ENCODE data around the gene ARHGAP1.

DNA sequence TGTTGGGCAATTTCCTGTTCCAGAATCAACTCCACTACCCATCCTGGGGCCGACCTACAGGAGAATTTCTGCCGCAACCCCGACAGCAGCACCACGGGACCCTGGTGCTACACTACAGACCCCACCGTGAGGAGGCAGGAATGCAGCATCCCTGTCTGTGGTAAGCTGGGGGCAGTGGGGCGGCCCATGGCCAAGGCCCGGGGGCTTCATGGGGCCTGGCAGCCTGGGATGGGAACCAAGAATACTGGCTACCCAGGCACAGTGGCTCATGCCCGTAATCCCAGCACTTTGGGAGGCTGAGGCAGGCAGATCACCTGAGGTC, 22.9 kb upstream of the ARHGAP1 start:
- TF ChIP-seq POLR2A (IDR thresholded peaks at IDR 0.05): no peak
- TF ChIP-seq, protein P1, sequence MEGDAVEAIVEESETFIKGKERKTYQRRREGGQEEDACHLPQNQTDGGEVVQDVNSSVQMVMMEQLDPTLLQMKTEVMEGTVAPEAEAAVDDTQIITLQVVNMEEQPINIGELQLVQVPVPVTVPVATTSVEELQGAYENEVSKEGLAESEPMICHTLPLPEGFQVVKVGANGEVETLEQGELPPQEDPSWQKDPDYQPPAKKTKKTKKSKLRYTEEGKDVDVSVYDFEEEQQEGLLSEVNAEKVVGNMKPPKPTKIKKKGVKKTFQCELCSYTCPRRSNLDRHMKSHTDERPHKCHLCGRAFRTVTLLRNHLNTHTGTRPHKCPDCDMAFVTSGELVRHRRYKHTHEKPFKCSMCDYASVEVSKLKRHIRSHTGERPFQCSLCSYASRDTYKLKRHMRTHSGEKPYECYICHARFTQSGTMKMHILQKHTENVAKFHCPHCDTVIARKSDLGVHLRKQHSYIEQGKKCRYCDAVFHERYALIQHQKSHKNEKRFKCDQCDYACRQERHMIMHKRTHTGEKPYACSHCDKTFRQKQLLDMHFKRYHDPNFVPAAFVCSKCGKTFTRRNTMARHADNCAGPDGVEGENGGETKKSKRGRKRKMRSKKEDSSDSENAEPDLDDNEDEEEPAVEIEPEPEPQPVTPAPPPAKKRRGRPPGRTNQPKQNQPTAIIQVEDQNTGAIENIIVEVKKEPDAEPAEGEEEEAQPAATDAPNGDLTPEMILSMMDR (IDR thresholded peaks at IDR 0.05): no peak

All from thyroid gland (tissue), 4 donors.